AG09319 (cell line): ENCODE results near the gene SOX15.

Experiments used
- DNase-seq: peaks from one replicate; pipeline ENCODE4 v3.0.0-alpha.2; 2010; ENCODE audit warnings: low read depth; ENCODE audit errors: extremely low read depth
- TF ChIP-seq, protein P1 (sequence below): IDR thresholded peaks from 2 replicates; pipeline ENCODE4 v1.5.1; 2011; ENCODE audit warnings: low read depth, mild to moderate bottlenecking, inconsistent platforms, low read length, moderate library complexity

Gene SOX15

DNA sequence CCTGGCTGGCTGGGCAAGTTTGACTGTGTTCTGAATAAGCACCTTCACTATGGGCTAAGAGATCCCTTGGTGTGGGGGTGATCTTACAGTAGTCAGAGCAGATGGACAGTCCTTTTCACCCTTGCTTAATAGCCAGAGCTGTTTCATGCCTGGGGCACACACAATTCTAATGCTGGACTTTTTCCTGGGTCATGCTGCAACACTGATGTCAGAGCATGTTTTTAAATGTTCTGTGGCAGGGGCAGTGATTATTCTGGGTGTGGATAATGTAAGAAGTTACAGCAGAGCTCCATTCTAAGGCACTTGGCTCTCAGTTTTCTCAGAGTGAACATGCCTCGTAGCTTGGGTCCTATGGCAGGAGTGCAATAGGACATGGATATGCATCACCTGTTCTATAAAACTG lies 14.4 kb downstream of the SOX15 start:
- TF ChIP-seq, protein P1, sequence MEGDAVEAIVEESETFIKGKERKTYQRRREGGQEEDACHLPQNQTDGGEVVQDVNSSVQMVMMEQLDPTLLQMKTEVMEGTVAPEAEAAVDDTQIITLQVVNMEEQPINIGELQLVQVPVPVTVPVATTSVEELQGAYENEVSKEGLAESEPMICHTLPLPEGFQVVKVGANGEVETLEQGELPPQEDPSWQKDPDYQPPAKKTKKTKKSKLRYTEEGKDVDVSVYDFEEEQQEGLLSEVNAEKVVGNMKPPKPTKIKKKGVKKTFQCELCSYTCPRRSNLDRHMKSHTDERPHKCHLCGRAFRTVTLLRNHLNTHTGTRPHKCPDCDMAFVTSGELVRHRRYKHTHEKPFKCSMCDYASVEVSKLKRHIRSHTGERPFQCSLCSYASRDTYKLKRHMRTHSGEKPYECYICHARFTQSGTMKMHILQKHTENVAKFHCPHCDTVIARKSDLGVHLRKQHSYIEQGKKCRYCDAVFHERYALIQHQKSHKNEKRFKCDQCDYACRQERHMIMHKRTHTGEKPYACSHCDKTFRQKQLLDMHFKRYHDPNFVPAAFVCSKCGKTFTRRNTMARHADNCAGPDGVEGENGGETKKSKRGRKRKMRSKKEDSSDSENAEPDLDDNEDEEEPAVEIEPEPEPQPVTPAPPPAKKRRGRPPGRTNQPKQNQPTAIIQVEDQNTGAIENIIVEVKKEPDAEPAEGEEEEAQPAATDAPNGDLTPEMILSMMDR, result no peak
- no peak for DNase-seq

DNA sequence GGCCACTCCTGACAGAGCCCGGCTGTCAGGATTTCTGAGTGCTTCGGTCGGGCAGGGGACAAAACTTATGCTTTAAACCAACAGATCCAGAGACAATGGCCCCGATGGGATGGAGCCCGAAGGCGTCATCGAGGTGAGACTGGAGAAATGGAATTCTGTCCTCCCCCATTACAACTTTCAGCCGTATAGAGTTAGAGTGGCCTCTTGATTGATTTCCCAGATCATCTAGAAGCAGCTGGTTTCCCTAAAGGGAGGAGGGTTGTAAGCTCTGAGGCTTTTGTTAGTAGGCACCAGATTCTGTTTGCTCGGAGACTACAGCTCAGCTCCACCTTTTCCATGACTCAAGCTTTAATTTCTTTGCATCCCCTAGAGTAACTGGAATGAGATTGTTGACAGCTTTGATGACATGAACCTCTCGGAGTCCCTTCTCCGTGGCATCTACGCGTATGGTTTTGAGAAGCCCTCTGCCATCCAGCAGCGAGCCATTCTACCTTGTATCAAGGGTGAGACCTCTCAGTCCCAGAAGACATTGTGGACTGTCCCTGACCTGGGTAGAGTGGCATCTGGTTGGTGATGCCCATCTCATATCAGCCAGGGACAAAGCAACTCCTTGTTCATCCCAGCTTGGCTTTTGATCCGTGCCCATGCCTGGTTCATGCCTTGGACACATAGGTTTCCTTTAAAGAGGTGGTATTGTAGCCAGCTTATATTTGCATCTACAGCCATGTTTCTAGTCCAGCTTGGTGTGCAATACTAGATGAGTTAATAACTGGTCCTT lies 15.5 kb downstream of the SOX15 start:
- DNase-seq, result no peak
- TF ChIP-seq, protein P1, result no peak

DNA sequence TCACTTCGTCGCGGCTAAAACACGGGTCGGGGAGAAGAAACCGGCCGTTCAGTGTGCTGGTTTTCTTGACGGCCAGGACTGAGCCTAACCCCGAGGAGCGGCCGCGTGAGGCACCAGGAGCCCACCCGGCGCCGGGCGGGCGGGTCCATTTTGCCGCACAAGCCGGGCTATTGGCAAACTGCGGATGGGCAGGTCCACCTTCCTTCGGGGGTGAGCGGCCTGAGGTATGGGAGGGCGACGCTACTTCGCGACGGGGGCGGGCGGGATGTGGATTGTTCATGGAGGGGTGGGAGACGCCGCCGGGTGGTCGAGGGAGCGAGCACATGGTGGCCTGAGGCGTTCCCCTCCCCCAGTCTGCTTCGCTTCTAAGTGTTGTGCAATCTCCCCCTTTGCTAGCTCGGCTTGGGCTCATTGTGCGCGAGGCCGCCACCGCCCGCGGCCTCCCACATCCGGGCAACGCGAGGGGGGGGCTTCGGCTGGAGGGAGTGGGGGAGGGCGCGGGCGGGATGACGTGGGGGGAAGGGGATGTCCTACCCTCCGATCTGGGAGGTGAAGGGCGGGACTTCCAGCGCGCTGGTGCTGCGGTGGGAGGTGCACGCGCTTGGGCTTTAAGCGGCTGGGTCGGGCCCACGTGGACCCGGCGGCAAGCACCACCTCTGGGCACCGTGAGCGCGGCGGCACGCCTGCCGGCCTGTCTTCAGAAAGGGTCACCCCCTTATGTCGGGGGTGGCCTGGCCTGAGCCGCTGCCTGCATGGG lies 16.4 kb downstream of the SOX15 start:
- TF ChIP-seq, protein P1, result no peak
- peak; percentile 86 for DNase-seq

DNA sequence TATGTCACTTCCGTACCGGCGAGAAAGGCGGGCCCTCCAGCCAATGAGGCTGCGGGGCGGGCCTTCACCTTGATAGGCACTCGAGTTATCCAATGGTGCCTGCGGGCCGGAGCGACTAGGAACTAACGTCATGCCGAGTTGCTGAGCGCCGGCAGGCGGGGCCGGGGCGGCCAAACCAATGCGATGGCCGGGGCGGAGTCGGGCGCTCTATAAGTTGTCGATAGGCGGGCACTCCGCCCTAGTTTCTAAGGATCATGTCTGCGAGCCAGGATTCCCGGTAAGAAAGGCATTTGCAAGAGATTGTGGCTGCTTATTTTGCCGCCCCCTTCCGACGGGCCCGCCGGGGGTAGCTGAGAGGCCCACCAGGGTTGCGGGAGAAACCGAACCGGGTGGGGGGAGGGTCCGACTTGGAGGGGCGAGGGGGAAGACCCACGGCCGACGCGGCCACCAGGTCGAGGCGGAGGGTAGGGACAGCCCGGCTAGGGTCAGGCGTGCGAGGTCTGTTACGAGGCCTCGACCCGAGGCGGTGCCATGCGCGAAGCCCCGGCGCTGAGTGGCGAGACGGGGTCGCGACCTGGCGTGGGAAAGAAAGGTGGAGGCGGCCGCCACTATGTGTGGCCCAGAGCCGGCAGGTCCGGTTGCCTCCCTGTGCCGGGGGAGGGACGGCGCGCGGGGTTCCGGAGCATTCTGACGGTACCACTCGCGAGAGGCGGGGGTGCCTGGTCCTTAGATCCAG lies 17.1 kb downstream of the SOX15 start:
- peak; percentile 99 for DNase-seq
- TF ChIP-seq, protein P1, result no peak

DNA sequence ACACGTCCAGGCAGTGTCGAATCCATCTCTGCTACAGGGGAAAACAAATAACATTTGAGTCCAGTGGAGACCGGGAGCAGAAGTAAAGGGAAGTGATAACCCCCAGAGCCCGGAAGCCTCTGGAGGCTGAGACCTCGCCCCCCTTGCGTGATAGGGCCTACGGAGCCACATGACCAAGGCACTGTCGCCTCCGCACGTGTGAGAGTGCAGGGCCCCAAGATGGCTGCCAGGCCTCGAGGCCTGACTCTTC lies 17.6 kb downstream of the SOX15 start:
- TF ChIP-seq, protein P1, result no peak
- no peak for DNase-seq

DNA sequence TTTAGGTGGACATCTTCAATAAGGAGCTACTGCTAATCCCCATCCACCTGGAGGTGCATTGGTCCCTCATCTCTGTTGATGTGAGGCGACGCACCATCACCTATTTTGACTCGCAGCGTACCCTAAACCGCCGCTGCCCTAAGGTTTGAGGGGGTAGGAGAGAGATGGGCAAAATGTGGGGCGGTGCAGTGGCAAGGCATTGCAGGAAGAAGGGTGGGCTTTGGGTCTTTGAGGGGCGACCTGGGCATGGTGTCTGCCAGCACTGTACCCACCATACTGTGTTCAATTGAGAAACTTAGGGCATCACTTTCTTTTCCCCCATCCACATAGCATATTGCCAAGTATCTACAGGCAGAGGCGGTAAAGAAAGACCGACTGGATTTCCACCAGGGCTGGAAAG lies 19.5 kb downstream of the SOX15 start:
- no peak for DNase-seq
- TF ChIP-seq, protein P1, result no peak

DNA sequence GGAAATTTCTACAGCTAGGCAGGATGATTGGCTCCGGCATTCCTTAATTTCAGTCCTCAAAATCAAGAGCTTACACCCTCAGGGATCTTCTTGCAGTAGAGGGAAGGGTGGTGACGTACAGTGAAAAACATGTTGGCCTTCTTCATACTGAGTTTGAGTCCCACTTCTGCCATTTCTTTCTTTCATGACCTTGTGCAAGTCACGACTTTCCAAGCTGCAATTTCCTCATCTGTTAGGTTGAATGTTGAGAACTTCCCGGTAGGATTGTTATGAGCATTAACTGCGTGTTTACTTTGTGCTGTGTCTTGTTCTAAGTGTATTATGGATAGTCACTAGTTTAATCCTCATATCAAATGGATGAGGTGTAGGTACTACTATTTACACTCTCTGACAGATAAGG lies 20.3 kb downstream of the SOX15 start:
- DNase-seq, result no peak
- TF ChIP-seq, protein P1, result no peak
